GM11168 (cell line): Measurements from ENCODE around the gene TUG1.

ENCODE experiments used
- in situ Hi-C: fragments of 300-500 bp; cut with MboI; formaldehyde crosslinking; loops from one replicate; pipeline ENCODE4 v1.12.0; 2022; ENCODE audit warnings: low sequenced_read_pairs; ENCODE audit not compliant: unreplicated experiment

Gene TUG1

DNA sequence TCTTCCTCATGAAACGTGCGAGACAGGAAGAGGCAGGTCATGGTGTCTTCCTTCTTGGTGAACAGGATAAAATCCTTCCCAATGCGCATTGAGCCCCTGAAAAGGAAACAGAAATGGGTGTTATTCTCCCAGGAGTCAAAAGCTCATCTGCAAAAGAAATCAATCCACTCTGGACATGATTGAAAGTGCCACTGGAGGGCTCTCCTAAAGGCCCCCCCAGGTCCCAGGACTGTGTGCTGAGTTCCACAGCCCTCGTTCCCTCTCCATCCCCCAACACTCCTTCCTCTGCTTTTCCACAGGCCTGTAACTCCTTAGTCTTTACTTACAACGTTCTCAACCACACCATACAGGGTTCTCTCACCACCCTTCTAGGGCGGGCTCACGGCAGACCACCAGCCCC, 22.7 kb upstream of the TUG1 start:
- in situ Hi-C loops = no loop called here

DNA sequence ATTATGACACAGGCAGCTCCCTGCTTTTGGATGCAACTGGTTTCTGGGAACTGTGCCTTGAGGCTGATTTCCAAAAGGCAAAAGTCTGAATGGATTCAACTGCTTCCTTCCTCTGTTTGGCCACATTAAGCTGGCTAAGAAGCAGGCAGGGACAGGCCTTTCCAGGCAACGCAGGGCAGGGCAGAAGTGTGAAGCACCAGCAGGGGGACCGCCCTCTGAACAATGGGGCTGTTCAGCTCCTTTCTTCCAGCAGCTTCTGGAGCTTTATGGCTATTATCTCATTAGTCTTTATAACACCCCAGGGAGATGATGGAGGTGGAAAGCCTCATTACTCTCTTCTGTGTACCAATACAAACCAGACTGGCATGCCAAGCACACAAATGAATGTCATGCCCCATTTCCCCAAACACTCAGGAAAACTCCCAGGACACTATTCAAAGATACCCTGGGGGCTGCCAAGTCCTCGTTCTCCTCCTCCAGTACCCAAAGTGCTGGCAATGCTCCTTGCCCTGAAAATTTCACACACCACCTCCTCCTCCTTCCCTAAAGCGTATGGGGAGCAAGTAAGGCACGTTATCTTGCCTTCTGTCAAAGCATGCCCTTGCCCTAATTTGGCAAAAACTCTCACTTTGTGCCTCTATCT, 21.8 kb upstream of the TUG1 start:
- in situ Hi-C loops = no loop called here

DNA sequence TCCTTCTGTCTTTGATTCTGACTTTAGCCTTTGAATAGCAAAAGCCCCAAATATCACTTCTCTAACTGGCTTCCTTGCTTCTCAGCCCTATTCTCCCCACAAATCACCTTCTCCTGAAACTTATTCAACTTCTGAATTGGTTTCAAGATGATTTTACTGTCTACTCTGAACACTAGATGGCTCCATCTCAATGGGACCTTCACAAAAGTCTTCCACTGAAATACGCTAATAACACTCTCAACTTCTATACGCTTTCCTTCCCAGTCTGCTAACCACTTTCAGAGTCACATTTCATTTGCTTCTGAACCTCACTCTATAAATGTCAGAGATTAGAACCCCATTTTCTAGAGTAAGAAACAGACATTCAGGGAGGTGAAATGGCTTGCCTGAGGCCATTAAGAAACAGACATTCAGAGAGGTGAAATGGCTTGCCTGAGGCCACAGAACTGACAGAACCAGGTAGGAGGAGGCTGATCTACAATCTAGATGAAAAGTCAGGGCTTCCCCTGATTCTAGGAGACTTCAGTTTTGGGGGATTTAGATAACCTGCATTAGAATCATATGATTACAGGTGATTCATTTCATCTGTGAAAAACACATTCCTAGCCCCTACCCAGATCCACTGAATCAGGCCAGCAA, 21.1 kb upstream of the TUG1 start:
- in situ Hi-C loops = no loop called here

DNA sequence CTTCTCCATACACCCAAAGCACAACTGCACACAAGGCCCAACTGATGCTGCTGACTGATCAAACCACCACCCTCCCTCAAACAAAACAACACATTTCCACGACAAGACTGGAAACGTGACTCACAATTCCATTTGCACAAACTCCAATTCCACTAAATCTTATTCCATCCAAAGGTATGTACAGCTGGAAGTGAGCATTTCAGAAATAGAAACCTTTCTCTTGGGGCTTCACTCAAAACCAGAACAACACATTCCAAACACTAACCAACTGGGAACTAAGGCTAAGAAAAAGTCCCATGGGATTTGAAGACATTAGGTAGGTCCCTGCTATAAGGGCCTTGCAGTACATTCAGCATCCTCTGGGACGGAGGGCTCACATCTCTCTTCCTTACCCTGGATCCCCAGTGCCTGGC, 20.1 kb upstream of the TUG1 start:
- in situ Hi-C loops = no loop called here

DNA sequence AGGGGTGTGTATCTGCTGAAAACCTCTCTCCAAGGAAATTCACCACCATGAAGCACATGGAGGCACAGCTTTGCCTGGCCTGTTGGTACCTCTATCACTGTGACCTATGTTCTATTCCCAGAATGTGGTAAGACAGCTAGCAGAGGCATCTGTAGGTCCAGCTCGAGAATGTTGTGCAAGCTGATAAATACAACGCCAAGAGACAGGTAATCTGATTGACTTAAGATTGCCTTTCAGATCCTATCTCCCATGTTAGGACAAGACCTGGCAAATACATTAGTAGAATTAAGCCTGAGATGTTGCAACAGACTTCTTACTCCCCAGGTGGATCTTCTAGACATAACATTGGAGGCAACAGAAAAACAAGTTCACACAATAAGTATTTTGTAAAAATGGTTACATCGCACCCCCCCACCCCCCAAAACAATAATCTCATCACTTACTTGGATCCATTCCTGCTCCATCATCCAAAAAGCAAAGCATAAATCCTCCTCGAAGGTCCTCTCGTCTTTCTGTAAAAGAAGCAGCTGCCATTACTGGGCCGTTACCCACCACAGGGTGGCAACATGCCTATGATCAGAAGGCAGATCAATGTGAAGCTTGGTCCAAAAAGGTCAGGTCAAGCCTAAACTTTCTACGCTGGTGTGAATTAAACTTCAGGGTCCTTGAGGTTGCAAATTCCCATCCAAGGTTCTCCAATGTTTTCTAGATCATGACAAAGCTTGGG, 19.0 kb upstream of the TUG1 start:
- in situ Hi-C loops = loop anchor here (10.0 kb wide), 1 partner anchor 135 kb away; the partner anchor contains the start of gene SMTN

DNA sequence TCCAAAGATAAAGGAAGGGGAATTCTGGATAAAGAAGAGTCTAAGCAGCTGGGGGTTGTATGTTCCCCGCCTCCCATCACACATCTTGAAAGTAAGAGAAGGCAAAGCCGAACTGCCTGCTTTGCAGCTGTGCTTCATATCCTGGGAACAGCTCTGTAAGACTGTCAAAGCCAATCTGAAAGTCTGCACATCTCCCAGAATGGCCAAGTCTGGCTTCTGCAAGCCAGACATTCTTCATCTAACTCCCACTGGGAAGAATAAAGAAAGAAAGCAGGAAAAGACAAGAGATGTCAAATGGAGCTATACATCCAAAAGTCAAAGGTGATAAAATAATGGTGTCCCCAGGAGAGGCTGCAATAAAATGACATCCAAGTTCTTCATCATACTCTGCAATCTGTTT, 15.9 kb upstream of the TUG1 start:
- in situ Hi-C loops = loop anchor here (10.0 kb wide), 1 partner anchor 132 kb away; the partner anchor contains the start of gene SMTN

DNA sequence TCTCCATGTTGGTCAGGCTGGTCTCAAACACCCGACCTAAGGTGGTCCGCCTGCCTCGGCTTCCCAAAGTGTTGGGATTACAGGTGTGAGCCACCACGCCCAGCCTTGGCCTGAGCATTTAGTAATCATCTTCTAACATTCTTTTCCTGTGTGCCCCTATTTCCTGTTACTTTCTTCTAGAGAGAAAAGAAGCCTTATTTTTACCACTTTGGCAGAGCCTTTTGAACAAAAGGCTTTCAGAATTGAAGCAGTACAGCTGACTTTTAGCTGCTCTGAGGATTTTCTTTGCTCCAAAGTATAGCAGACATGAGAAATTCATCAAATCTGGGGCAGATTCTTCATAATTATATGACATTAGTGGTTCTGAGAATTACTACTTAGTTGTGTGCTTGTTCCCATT, 13.9 kb upstream of the TUG1 start:
- in situ Hi-C loops = loop anchor here (10.0 kb wide), 1 partner anchor 130 kb away; the partner anchor contains the start of gene SMTN

DNA sequence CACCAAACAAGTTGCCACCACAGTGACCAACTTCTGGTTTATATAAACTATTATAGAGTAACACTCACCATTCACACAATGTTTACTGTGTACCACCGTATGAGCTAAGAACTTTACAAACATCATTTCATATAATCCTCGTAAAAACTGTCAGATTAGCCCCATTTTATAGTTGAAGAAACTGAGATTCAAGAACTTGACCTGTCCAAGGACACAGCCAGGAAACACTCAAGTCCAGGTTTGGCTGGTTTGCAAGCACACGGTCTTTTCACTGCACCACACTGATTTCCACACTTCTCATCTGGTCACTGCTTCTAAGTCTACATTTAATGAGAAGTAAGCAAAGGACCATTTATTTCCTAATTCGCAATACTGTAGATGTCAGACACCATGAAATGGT, 4.2 kb upstream of the TUG1 start:
- in situ Hi-C loops = no loop called here

DNA sequence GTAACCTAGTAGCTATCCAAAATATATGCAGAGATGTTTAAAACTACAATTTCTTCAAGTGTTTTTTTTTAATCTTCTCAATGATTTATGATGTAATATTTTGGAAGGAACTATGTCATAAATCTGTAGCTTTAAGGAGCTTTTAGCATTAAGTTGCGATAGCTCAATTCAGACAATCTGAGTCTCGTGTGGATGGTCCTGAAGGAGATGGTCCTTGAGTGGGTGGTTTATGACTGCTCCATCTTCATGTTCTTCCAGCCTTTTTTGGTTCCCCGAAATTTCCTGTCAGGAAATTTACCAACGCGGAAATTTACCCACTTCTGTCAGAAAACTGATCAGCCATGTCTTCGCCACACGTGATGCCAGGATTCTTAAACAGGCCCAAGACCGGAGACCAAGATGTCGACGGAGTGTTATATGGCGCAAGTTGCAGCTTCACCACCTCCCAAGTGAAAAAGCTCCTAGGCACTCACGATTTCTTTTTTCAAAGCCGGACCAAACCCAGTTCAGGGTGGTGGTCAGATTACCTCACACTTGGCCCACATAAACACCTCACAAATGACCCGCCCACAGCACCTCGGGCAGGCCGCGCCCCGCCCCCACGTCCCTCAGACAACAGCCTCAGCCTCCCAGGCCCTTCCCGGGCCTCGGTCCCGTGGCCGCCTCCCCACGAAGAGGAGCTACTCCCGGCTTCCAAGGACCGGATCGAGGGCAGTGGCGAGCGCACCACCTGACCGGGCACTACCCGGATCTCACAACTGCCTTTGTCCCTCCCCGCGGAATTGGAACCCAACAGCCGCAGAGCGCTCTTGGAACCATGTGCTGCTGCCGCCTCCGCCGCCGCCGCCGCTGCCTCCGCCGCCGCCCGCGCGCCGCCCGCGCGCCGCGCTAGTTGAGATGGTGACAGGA, 796 bp upstream of the TUG1 start, which contains the start of gene MORC2:
Gene MORC2 (minus strand): TSS at position 760 of the 909 bp plus-strand sequence. CDS start 885 bp downstream, outside the sequence.
- in situ Hi-C loops = no loop called here

DNA sequence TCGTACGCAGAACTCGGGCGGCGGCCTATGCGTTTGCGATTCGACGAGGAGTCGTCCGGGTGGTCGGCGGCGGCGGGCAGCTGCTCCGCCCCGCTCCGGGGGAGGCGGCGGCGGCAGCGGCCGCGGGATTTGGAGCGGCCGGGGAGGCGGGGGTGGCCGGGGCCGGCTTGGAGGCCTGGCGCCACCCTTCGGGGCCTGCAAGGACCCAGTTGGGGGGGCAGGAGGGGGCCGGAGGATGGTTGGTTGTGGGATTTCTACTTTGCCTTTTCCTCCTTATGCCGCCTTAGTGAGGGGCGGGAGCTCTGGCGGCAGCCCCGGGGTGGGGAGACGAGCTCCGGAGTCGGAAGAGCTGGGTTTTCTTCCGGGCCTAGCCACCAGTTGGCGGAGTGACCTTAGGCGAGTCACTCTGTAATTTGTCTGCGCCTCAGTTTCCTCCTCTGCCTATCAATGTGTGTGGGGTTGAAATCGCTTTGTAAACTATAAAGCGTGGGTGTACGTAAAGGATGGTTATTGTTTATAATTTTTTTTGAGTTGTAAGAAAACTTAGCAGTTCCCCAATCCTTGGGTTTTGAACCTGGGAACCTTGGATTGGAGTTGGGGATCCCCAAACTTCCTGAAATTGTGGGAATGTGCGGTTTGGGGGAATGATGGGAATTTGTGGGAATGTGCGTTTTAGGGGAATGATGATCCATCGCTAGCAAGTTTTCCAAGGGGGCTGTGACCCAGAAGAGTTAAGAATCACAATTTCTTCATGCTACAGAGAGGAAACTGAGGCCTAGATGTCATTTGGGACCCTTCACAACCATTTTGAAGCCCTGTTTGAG, 679 bp downstream of the TUG1 start:
- in situ Hi-C loops = no loop called here

DNA sequence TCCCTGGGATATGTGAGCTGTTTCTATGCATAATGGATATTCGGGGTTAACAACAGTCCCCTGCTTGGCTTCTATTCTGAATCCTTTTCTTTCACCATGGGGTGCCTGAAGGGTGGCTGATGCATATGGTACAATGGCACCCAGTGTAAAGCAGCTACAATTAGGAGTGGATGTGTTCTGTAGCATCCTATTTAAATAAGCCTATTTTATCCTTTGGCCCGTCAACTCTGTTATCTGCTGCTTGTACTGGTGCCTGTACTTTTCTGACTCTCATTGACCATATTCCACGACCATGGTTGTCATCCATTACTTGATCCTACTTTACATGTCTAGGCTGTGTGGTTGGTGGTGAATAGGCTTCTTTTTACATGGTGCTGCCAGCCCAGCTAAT, 1.3 kb downstream of the TUG1 start:
- in situ Hi-C loops = no loop called here

DNA sequence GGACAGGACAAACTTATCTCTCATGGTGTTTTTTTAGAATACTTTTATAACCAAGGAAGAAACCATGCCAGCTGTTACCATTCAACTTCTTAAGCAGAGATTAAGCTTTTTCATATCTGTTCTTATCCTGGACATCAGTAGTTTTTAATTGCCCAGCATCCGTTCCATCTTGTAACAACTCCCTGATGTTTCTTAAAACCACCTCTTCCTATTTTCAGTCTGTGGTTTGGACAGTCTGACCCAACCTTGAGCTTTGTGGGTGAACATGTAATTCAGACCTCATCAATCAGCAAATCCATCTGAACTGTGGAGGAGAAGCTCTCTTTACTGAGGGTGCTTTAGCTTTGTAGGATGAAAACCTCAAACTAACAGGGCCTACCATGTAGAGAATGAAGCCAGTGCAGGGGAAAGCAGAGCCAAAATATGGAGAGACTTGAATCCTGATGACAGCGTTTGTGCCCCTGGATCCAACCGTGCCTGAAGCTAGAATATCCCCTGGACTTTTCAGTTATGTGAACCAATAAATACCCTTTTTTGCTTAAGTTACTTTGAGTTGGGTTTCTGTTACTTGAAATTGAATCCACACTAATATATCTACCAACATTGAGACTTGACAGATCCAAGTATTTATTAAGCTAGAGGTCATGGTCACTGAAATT, 9.4 kb downstream of the TUG1 start:
- in situ Hi-C loops = no loop called here

DNA sequence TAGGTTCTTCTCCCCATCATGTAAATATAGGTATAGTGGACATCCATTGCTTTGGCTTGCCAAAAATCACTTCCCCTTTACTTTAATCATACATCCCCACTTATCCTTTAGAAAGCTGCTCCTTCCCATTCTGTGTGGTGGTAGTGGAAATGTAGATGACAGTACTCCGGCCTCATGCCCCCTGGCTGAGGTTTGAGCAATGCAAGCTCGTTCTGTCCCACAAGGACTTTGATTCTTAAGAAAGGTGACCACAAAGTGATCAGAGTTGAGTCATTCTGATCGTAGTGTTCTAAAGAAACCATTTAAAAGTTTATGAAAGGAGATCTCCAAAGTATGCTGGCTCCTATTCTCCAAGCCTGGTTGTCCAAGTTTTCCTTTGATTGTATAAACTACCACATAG, 10.9 kb downstream of the TUG1 start:
- in situ Hi-C loops = no loop called here

DNA sequence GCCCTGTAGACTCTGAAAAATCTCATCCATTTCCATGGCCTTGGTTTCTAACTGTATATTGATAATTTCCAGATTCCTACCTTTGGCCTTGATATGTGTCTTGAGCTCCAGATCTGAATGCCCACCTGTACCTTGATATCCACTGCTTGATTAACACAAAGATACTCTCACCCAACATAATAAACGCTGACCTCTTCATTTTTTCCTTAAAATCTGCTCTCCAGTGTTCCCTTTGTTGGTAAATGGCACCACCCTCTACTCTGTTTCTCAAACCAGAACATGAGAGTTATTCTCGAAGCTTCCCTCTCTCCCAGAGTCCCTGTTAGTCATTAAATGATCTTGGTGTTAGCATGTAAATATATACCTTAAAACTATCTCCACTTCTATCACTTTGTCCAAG, 13.4 kb downstream of the TUG1 start:
- in situ Hi-C loops = no loop called here

DNA sequence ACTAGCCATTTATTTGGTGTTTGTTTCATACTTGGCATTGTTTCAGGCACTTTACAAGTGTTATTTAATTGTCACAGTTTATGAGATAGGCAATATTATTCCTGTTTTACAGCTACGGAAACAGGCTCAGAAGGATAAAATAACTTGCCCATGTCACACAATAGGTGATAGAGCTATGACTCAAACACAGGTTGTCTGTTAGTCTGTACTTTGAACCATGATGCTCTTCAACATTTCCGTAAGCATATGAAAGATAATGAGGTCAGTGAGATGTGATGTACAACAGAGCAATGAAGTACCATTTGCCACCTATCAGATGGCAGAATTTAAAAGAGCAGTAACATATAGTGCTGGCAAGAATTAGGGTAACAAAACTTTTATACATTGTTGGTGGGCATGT, 15.3 kb downstream of the TUG1 start:
- in situ Hi-C loops = no loop called here

DNA sequence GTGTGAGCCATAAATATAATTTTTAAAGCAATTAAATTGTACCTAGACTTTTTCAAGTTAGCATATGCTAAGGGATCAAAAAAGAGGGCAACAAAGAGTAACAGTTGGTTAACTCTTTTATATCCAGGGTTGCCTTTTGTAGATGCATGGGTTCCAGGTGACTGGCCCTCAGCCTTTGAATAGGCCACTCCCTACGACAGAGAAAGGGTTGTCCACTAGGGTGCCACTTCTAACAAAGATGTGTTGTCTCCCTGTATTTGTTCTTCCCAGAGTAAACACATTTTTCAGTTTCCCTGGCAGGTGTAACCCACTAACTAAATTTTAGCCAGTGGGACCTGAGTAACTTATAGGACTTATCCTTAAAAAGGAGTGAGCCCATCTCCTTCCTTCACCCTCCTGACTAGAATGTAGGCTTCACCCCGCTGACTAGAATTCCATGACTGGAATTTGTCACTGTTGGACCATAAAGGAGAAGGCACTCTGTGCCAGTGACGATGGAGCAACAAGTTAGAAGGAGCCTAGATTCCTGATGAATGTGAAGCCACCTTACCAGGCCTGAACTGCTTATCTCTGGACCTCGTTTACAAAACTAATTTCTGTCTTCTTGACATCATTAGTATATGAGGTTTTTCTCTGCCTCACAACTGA, 16.6 kb downstream of the TUG1 start:
- in situ Hi-C loops = no loop called here

DNA sequence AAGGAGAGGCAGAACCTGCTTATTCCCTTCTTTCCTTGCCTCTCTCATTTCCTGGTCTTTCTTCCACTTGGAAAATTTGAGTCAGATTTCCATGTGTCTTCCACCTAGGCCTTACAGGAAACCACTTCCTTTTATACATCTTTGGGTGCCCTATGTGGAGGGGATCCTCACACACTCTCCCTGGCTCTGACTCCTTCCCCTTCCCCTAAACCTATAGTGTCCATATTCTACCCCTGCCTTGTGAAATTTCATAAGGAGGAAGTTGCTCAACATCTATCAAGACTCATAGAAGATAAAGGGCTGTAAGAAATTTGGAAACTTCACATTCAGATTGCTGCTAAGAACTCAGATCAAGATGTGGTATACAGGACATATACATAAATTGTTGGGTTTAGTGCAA, 20.4 kb downstream of the TUG1 start:
- in situ Hi-C loops = no loop called here

DNA sequence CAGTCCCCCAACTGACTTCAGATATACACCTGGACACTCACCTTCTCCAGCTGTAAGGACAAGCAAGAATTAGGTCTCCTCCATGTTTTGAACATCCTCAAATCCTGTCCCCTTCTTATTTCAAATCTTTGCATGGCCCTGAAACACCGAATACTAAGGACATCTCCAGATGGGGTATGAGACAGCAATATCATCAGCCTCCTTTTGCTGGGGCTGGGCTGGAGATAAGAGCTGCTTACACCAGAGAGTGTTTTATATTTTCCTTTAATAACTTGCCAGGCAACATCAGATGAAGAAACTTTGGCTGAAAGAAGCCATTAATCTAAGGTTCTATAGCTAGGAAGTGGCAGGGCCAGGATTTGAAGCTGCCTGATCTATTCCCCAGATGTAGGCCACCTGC, 21.6 kb downstream of the TUG1 start:
- in situ Hi-C loops = no loop called here

DNA sequence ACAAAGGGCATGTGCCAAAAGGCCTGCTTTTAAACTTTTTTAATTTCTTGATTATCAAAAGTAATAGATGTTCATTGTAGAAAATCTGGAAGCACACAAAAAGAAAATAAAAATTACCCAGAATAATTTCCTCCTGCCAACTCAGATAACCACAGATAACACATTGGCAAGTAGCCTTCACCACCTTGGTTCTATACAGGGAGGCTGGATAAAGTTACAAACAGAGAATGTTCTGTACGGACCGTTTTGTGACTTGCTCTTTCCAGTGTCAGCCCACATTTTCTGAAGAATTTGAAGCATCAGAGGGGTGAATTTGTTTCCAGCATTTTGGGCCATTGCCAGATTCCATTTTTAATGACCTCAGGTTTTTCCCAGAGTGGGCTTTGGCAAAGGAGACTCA, 23.5 kb downstream of the TUG1 start:
- in situ Hi-C loops = no loop called here
